HG03439 (cell line): ENCODE results near the gene IL12B.
"Not testable (repeated sequence)": the region's sequence is repeated elsewhere in the genome, so short reads cannot be mapped to it uniquely, and the experiment has no call there.

Experiments used
- ATAC-seq: cut with Tn5 transposase; IDR thresholded peaks from one replicate; pipeline ENCODE4 v1.9.1; 2021; ENCODE audit warnings: mild to moderate bottlenecking, moderate library complexity; ENCODE audit not compliant: unreplicated experiment

Gene IL12B

DNA sequence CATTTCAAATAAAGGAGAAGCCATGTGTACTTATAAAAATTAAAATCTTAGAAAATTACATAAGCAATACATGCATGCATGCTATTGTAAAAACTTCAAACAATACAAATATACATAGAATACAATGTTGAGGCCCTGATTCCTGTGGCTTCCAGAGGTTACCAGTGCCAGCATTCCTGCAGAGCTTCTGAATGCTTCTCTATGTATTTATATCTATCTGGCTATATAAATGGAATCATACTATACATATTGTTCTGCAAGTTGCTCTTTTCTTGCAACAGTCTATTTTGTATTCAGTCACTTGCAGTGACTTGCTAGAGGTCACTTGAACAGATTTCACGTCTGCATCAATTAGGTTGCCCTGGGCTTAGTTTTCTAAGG lies 3.2 kb upstream of the IL12B start:
- no peak for ATAC-seq

DNA sequence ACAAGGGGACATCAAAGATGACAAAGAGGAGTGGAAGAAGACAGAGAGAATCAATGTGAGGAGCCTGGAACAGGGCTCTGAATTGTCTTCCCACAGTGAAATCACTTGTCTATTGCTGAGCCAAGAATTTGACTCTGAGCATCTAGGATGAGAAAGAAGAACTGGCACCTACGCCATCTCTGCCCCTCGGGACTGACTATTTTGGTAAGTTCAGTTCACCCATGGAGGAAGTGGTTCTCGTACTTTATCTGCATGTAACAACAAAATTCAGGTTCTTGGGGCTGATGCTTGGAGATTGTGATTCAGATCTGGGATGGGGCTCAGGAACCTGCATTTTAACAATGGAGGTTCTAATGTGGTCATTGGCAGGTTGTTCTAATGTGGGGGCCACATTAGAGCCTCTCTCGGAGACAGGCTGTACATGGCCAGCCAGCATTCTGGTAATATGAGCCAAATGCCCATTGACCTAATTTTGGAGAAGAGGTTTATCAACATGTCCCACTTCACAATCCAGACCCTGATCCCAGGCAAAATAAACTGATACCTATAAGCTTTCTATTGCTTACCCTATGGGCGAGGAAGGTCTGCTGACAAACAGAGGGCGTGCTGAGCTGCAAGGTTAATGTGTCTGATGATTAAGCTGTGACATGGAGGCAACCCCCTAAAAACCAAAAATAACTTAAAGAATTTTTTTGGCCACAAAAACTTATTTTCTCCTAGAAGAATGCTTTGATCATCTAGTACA lies 2.7 kb upstream of the IL12B start:
- ATAC-seq, result no peak

DNA sequence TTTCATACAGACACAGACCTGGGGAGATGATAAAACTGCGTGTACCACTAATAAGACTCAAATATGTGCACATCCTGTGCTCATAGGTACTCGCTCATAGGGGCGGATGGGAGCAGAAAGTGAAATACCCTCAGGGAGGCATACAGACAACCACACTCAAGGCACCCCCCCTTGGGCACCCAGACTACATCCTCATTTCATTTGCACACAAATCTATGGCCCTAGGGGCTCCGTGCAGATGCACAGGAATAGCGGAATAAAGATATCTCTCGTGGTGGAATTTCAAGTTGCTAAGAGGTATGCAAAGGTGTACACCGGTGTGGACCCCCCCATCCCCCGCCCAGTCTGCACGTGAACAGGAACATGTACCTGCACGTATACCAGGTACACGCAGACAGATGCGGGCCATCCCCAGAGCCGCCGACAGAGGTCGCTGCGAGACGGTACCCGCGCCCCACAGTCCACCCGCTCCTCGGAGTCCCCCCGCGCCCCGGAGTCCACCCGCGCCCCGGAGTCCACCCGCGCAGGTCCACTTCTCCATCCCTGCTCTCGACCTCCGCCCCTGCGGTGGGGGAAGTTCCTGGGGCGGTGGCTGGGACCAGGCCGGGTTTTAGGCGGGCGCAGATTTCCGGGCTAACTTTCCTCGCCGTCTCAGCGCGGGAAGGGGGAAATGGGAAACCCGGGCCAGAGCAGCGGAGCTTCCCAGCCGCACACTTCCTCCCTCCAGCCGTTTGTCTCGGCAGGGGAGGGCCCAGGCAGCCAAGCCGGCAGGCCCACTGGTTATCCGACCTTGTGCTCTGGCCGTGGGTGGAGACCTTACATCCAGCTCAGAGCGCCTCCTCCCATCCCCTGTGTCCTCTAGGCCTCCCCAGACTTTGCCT lies 1.0 kb upstream of the IL12B start:
- peak; percentile 74 for ATAC-seq

DNA sequence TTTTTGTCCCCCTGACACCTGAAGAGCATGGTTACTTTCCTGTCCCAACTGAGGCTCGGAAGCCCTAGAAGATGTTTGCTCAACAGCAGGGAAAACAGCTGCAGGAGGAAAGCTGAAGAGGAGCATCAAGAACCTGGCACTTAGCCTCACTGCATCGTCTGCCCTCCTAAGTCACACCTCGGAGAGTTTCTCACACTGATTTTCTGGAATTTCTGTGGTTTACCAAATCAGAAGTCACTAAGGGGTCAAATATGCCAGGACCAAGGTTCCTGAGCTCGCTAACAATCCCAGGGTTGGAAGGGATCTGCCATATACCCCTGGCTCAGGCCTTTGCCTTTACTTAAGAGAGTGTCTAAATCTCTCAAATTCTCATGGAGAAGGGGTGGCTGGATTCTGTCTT lies 5.3 kb downstream of the IL12B start:
- no peak for ATAC-seq

DNA sequence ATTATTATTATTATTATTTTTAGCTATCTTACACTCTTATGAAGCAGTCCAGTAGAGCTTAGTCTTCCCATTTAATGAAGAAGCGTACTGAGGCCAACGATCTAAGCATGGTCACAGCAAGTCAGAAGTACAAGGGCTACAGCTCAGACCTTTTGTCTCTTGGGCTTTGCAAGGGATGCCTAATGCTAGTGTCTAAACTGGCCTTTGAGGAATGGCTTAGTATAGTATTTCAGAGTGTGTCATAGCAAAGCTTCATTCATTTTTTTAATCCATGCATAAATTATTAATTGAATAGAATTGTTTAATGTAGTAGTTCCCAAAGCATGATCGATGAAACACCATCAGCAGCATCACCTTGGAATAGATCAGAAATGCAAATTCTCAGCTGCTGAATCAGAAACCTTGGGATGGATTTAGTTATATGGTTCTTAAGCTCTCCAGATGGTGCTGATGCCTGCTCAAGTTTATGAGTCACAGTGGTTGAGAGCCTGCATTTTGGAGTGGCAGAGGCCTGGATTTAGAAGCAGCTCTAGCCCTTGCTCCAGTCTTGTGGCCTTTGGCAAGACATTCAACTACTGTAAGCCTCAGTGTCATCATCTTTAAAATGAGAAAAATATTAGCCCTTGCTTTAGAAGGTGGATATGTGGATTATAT lies 6.1 kb downstream of the IL12B start:
- ATAC-seq, result no peak

DNA sequence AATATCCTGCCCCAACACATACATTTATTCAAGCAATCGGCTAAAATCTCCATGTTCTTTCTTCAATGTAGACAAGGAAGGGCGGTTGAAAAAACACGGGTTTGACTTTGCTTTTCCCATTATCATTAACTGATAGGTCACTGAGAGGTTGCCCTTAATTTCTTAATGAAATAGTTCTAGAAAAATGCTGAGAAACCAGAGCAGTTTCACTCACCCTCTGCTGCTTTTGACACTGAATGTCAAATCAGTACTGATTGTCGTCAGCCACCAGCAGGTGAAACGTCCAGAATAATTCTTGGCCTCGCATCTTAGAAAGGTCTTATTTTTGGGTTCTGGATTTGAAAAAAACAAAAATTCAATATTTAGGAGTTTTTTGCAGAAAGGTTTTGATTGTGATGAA lies 8.1 kb downstream of the IL12B start:
- ATAC-seq, result no peak

DNA sequence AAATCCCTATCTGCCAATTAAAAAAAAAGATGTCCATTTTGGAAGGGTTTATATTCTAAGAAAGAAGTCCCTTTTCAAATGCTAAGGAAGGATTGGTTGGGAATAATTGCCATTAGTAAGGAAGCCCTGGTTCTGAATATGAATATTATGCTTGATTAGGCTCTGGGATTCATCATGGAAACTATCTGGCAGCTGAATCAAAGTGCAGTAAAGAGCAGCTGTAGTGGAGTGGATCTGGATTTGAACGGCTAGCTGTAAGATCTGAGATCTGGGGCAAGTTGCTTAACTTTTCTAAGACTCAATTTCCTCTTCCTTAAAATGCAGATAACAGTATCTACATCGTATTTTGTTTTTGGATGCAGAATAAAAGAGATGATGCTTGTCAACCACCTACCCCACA lies 10.5 kb downstream of the IL12B start:
- ATAC-seq, result no peak

DNA sequence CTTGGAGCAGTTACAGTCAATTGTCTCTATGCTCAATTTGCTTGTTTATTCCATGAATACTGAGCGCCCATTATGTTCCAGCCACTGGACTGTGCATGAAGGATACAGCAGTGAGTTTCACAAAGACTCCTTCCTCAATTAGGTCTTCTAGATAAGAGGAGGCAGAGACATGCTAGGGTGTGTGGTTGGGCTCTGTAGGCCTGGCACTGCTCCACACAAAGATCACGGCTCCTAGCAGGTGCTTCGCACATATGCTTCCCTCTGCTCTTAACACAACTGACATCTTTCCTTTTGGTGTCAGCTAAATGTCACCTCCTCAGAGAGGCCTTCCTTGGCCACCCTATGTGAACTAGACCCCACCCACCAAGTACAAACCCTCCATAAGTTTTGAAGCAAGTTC lies 10.9 kb downstream of the IL12B start:
- ATAC-seq, result no peak

DNA sequence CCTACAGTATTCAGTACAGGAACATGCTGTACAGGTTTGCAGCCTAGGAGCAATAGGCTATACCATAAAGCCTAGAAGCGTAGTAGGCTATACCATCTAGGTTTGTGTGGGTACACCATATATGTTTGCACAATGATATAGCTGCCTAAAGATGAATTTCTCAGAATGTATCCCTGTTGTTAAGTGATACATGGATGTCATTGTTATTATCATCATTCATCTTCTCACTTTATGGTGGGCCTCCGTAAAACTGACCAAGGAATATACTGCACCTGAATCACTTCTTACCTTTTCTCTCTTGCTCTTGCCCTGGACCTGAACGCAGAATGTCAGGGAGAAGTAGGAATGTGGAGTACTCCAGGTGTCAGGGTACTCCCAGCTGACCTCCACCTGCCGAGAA lies 11.8 kb downstream of the IL12B start:
- ATAC-seq, result no peak

DNA sequence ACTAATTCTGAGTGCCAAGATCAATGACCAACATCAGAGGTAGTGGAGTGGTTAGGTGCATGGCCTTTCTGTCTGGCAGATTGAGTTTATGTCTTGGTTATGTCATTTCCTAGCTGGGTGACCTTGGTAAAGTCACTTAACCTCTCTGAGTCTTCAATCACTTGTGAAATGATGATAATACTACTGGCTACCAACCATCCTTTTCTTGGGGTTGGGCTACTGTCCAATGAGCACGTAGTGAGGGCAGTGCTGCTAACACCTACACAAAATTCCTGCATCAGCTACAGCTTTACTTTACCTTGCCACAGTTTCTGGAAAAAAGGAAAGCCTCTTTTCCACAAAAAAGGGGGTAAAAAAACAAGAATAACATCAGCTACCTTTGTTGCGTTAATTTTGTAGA lies 12.4 kb downstream of the IL12B start:
- no peak for ATAC-seq

DNA sequence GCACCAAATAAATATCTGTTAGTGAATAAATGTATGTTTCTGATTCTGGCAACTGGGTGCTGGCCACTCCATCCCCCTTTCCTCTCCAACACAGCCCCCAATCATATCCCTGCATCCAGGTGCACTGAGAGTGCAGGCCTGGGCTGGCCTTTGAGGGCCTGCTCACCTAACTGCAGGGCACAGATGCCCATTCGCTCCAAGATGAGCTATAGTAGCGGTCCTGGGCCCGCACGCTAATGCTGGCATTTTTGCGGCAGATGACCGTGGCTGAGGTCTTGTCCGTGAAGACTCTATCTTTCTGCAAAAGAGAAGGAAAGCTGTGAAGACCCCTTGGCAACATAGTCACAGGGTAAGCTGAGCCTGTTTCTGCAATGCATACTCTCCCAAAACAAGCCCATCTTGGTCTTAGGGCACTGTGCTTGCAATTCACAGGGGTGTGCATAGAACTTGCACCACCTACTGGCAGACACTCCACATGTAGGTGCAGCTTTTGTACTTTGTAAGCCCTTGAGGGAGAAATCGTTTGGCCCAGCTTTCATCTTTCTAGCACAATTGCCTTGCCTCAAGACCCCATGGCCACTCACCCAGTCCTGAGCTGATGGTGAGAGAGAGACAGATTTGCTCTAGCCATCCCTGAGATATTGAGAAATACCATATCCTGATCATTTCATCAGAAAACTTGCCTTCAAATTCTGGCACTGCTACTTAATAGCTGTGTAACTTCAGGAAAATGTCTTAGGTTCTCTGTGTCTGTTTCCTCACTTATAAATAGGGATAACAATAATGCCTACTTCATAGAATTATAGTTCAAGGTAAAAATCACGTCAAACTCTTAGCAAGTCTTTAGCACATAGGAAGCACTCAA lies 13.5 kb downstream of the IL12B start:
- no peak for ATAC-seq

DNA sequence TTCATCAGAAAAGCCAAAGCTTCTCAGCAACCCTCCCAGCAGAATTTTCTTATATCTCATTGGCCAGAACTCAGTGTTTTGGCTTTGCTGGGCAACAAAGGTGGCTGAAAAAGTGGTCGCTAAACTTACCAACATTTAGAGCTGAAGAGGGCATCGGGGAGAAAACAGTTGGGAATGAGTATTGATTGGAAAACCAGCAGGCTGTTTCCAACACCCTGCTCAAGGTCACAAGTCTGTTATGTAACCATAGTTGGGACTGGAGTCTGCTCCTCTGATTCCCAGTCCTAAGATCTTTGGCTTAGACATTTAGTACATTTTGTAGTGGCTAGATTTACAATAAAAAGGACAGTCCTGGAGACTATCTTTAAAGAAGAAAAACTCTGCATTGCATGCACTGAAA lies 17.1 kb downstream of the IL12B start:
- no peak for ATAC-seq

DNA sequence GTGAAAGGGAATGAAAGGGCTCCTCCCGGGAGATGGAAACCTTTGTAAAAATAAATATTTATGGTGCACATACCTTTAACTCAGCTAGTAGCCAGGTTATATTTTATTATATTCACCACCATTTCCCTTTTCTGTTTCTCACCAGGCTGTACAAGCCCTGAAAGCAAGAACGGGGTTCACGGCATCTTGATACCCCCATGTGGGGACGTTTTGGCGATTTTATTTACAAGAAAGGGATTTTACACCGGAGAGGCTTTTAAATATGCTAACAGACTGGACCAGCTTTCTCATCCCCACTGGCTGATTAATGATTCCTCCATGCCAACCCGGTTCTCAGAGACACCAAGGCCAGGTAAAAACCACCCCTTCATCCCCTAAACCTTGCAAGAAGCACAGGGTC lies 19.2 kb downstream of the IL12B start:
- ATAC-seq, result no peak

DNA sequence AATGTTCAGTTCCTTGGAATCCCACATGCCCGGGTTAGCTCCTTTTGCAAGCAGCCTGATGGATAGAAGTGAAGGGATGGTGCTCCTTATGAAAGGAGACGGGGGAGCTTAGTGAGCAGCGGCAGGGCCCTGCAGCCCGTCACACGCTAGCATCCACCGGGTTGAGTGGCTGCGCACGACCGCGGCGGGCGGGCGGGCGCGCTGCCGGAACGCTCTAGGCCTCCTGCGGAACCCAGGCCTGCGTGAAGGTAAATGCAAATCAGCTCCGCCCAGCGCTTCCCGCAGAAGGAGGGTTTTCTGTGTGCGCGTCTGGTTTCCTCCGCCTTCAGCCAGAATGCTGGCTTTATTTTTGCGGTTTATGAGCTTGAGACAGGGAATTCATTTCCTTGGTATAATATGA lies 19.8 kb downstream of the IL12B start:
- ATAC-seq, result no peak

DNA sequence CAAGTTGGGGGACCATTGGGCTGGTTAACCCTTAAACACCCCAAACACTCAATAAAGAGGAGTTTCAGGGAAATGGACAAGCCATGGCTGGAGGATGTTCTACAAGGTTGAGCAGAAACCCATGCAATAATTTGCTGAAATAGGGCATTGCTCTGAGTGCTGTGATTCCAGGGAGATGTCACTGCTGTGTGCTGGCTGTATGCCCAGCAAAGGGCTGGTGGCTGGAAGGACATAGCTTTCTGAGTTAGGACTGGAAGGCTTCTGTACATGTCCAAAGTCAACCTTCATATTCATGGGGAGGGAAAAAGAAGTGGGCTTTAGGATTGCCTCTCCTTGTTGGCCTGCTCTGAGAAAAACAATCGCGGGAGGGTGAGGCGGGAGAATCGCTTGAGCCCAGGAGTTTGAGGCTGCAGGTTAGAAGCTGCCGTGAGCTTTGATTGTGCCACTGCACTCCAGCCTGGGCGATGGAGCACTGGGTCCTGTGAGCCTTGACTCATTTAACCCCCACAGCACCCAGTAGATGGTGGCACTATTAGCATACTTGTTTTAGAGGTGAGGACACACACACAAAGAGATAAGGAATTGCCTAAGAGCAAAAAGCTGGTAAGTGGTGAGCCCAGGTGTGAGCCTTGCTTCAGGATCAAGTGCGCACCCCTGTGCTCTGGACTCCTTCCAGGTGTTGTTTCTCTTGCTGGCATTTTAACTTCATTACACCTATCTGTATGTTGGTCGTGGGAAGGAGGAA lies 20.4 kb downstream of the IL12B start:
- no peak for ATAC-seq

DNA sequence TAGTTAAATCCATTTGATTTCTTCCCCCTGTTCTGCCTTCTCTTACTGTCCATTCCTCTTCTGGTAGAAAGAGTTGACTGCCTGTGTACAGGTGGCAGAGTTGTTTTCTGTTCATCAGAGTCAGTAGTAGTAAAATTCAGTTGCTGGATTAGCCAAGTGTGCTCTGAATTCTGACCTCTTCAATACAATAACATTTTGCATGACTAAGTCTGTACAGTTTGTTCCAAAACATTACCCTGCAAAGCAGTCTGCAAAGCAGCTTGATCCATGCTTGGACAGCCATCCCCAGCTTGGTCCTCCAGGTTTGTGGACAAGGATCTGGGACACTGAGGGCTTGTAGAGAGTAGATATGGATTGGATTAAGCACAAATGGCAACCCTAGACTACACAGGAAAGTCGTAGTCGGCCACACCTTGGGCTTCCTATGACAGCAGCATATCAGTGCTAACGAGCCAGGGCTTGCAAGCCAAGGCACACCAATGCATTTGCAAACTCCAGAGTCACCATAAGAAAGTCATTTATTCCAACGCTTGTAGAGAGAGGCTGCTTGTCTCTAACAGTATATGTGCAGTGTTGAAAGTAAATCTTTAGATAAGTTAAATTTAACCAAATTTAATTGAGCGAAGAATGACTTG lies 25.2 kb downstream of the IL12B start:
- no peak for ATAC-seq

DNA sequence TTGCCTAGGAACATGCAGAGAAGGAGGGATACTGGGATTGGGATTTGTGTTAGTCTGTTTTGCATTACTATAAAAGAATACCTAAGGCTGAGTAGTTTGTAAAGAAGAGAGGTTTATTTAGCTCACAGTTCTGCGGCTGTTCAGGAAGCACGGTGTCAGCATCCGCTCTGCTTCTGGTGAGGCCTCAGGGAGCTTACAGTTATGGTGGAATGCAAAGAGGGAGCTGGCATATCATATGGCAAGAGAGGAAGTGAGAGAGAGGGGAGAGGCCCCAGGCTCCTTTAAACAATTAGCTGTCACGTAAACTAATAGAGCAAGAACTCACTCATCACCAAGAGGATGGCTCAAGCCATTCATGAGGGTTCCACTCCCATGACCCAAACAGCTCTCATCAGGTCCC lies 27.0 kb downstream of the IL12B start:
- no peak for ATAC-seq

DNA sequence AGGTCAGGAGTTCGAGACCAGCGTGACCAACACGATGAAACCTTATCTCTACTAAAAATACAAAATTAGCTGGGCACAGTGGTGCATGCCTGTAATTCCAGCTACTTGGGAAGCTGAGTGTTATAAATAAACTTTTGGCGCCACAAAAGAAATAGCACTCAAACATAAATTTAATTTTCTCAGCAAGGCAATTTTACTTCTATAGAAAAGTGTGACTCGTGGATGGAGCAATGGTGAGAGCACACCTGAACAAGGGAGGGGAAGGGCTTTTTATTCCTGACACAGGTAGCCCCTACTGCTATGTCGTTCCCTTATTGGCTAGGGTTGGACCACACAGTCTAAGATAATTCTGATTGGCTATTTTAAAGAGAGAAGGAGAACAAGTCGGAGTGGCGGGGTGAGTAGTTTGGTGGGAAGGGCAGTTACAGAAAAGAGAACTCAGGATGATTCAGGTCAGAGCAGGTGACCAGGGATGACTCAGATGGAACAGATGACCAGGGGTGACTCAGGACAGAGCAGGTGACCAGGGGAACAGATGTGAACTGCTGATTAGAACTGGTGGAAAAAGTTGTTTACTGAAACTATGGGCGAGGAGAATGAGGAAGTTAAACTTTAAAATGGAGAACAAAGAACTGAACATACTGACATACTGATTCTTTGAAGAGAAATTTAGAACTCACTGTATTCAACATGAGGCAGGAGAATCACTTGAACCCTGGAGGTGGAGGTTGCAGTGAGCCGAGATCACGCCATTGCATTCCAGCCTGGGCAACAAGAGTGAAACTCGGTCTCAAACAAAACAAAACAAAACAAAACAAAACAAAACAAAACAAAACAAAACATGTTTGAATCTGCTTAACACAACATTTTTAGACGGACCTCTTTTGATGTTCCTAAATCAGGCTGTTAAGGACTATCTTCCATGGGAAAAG lies 28.1 kb downstream of the IL12B start:
- not testable (repeated sequence) for ATAC-seq

DNA sequence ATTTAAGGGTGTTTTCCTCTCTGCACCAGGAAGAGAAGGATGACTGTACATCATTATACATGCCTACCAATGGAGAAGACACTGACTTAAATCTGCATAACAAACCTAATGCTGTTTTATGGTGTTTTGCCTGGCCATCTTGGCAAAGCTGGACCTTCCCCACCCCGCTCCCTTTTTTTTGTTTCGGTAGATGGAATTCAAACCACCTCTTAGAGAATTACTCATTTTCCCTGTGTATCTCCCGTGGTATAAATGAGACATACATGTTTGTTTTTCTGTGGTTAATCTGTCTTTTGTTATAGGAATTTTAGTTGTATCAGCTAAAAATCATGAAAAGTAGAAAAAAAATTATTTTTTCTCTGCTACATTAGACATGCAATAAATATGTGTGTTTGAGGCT lies 28.8 kb downstream of the IL12B start:
- ATAC-seq, result no peak
